Dedifferentiated amniotic fluid mesenchymal stem cell (primary cell): Measurements from ENCODE around the gene FBXW2.

Experiments used
- DNase-seq: peaks from one replicate; pipeline ENCODE4 v3.0.0-alpha.2; 2016; ENCODE audit errors: extremely low spot score

FBXW2 gene

GRCh38 chr9:120714088-120714845, 78.9 kb downstream of the FBXW2 start, which contains the start of gene MEGF9:
TSS of gene MEGF9 (minus strand) at chr9:120714470. CDS start at chr9:120714358, 112 bp downstream.
- peak; percentile 99 for DNase-seq

GRCh38 chr9:120713257-120714087, 79.7 kb downstream of the FBXW2 start:
- no peak for DNase-seq

DNA sequence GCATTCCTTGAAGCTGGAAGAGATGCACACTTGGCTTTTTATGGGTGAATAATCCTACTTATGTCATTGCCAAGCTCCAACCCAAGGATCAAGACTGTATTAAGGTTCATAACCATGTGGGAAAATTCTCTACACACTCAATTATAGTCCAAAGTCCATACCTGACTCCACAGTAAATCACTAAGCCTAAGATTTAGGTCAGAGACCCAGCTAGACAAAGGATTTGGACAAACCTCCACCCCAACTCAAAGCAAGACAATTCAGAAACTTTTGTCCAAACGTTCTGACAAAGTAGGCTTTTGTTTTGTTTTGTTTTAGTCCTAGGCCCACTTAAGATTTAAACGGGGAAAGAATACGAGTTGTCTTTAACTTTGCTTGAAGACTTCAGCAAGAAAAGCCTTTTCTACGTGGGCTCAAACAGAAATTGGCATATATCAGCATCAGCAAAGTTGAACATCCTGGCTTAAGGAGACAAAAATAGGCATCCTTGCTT, 80.6 kb downstream of the FBXW2 start:
- no peak for DNase-seq

DNA sequence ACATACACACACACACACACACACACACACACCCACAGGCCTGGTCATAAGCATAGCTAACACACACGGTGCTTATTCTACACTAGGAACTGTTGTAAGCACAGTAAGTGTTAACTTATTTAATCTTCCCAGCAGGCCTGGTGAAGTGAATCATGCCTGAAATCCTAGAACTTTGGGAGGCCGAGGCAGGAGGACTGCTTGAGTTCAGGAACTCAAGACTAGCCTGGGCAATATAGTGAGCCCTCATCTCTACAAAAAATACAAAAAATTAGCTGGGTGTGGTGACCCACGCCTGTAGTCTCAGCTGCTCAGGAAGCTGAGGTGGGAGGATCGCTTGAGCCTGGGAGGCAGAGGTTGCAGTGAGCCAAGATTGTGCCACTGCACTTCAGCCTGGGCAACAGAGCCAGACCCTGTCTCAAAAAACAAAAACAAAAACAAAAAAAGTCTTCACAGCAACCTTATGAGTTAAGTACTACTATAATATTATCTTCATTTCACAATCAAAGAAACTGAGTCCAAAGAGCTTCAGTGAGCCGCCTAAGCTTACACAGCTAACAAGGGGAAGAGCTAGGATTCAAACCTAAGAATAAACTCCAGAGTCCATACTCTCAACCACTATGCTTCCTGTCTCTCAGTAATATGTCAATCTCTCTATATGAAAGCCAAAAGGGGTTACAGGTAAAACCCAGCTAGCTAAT, 81.2 kb downstream of the FBXW2 start:
- DNase-seq, result no peak

DNA sequence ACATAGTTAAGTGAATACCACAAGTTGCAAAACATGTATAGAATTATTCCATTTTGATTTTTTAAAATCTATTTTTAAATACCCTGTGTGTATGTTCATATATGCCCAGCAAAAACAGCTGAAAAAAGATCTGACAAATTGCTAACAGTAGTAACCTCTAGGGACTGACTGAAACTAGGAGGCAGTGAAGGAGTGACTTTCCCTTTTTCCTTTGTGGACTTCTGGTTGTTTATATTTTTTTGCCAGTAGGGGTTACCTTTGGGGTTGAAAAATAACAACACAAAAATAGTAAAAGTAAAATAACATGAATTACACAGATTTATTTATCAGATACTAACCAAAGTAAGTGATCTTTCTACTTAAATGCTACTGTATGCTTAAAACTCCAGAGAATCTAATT, 81.9 kb downstream of the FBXW2 start:
- no peak for DNase-seq

- no peak for DNase-seq
Measured at GRCh38 chr9:120710110-120710981, 82.9 kb downstream of the FBXW2 start.

DNA sequence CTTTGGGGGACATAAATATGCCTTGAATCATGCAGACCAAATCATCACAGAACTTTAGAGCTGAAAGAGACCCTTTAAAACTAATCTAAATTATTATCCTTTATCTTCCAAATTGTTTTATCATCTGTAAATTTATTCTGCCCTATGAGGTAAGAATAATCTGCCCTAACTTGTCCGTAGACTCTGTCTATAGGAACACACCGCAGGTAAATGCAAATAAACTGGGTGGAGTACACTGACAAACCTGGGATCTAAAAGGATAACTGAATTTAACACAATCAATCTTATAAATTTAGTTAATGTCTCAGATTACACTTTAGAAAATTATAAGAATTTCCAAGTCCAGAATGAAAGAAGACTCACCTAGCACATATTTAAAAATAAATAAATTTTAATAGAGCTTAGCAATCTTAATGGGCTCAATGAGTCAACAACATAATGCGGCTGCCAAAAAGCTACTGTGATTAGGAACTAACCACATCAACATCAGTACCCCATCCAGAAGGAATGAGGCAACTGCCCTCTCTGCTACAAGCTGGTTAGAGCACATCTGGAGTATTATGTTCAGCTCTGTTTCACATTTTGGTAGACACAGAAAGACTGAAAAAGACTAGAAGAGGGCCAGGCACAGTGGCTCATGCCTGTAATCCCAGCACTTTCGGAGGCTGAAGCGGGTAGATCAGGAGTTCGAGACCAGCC, 84.5 kb downstream of the FBXW2 start:
- no peak for DNase-seq

DNA sequence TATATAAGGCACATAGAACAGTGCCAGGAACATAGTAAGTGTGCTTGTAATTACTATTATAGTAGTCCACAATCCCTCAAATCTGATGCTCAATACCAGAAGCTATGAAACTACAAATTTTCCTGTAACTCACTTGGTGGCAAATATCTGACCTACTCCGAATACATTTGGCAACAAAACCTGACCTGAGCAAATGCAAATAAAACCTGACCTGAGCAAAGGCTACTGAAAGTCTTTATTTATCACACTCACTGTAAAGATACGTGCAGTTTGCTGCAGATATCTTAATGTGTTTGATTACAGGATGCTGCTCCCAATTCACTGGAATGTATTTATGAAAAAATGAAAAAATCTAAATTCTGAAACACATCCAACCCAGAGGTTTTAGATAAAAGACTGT, 86.0 kb downstream of the FBXW2 start:
- no peak for DNase-seq
